Renal pelvis (tissue), 4 donors: ENCODE data around the gene ZFYVE28. TPM values are rescaled to one million over a fixed set of nuclear protein-coding genes. Genes with fewer than 3 reads are reported as not detected.

ENCODE experiments used
- DNase-seq: peaks from one replicate; pipeline ENCODE4 v3.0.0-alpha.2; 2013
- polyA plus RNA-seq, 3 donors: library from polyadenylated mRNA; unstranded; fragments of 120-200 nt; gene quantifications; one replicate each; pipeline ENCODE4 v1.2.1, GENCODE V29; 2013; ENCODE audit not compliant: insufficient read length in 3 of 3

The ZFYVE28 gene
- polyA plus RNA-seq, 3 donors, result 1.7 to 3.7 (median 3.2) TPM

DNA sequence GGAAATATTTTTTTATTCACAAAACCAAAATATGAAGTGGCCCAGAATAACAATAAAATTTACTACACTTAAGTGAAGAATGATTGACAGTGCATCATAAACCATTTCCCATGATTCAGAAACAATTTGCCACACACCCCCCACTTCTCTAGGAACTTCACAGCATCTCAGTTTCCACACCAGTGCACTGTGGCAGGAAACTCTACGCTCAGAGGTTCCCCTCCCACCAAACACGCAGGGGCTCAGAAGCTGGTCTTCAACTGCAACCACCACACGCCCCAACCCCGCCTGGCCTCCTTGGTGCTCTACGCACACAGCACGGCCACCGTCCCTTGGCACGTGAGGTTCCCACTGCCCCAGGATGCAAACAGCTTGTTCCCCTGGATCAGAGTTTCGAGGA, 63.7 kb downstream of the ZFYVE28 start:
- no peak for DNase-seq

DNA sequence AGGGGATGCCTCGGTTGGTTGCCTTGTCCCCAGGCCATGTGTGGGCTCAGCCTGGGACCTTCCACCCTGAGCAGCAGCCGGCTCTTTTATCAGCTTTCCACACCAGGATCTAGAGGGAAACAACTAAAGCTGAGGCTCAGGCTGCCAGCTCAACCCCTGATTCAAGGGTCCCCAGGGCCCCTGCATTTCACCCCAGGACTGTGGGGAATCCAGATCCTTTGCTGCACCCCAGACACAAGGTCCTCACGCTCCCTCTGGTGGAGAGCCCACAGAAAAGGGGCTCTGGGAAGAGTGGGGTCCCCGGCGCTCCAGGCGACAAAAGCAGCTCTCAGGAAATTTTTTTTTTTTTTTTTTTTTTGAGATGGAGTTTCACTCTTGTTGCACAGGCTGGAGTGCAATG, 64.3 kb downstream of the ZFYVE28 start:
- DNase-seq, result no peak

DNA sequence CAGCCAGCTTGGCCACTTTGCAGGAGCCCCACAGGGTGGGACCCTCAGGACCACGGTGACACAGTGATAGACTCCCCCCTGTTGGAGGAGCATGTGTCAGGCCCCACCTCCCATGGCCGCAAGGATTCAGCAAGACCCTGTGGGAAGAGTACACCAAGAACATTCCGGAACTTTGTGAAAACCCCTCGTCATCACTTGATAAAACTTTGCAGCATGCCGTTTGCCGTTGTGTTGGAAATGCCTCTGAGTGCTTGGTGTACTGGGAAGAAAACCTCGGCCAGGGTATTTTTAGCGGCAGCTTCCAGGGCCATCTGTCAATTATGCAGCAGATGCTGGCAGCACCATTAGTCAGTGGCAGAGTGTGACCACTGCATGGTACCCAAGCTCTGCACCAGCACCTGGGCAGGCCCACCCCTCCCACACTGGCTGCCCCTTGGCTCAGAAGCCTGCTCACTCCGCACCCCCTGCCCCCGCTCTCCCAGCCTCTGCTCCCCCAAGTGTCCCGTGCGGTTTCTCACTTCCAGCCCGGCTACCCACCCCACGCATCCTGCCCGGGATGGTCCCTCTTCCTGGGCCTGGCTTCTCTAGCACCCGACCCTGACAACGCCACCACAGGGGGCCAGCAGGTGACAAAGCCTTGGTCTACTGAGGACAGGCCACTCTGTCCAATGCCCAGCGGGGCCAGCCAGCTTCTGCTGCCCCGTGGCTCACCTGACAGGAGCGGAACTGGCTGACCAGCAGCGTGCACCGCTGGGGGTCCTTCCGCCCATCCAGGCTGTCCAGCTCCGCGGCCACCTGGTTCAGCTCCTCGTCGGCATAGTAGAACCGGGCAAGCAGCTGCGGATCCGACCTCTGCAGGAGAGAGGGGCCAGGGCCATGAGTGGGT, 65.0 kb downstream of the ZFYVE28 start:
- no peak for DNase-seq

DNA sequence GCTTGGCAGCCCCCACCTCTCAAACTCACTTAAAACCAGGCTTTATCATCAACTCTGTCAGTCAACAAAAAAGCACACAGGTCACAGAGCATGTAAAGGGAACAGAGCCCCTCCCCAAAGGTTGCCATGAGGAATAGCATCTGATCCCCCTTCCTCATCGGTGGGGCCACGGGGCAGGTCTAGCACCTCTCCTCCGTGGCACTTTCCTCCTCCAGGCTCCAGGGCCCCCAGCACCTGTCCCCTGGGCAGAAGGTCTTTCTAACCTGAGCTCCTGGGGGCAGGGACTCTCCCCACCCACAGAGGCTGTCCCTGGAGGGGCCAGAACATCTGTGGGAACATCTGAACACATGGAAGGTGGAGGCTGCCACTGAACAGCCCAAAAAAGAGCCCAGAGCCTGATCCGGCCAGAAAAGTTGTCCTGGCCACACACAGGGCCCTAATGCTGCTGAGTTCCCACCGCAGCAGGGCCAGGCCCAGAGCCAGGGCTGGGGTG, 65.7 kb downstream of the ZFYVE28 start:
- DNase-seq, result no peak

DNA sequence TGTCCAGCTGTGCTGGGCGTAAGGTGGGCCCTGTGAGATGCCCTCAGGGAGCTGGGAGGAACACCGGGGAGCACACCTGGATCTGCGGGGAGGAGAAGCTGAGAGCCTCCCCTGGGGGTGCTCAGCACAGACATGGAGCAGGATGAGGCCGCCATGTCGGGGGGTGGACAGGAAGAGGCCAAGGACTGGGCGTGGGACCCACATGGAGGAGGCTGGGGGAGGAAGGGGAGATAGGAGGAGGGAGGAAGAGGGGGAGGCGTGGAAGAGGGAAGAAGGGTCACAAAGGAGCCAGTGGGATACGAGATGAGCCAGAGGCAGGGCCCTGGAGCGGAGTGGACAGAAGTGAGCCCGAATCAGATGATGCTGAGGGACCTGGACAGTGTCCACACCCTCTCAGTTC, 66.3 kb downstream of the ZFYVE28 start:
- DNase-seq, result no peak

DNA sequence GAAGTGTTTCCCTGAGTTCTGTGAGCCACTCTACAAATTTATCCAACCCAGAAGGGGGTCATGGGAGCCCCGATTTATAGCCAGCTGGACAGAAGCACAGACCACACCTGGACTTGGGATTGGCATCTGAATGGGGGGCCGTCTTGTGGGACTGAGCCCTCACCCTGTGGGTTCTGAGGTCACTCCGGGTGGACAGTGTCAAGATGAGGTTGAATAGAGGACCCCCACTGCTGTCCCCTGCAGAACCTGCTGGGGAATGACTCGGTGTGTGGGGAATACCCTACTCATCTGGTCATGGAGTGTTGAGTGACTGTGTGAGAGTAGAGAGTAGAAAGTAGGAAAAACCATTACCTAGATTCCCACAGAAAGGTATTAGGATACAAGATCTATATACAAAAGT, 67.5 kb downstream of the ZFYVE28 start:
- no peak for DNase-seq

DNA sequence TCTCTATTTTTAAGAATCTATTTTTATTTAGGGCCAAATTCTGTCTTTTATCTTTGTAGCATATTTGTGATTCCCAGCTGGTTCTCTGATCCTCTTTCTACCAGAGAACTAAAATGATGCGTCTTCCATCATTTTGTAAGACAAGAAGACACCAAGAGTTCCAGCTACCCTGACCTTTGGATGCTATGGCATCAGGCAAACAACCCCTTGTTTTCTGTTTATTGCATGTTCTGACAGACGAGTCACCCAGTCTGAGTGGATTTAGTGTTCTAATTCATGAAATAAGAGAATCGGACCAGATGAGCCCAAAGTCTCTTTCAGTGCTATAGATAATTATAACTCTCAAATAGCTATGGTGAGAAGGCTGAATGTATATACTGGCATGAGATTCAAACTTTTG, 69.7 kb downstream of the ZFYVE28 start:
- no peak for DNase-seq

DNA sequence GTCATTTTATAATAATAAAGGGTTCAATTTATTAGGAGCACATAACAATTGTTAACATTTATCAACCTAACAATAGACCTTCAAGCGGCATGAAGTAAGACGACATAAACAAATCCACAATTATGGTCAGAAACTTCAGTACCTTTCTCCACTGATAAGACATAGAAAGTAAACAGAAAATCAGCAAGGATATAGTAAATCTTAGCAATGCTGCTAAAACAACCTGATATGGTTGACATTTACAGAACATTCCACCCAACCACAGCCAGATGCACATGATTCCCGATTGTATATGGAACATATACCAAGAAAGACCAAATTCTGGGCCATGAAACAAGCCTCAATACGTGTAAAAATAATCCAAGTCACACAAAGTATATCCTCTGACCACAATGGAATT, 71.3 kb downstream of the ZFYVE28 start:
- DNase-seq, result no peak

DNA sequence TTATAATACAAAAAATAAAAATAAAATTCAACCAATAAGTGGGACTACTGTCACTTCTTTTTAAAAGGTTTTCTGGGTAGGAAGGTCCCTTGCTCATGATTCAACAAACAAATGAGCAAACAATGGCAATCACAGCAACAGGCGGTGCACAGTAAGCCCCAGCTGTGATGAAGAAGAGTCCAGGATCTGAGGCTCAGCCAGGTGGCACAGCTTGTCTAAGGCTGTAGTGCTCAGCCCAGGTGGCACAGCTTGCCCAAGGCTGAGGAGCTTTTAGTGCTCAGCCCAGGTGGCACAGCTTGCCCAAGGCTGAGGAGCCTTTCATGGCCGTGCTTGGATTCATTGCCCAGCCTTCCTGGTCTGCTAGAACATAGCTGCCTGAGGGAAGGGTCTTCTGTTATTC, 75.0 kb downstream of the ZFYVE28 start:
- DNase-seq, result no peak

DNA sequence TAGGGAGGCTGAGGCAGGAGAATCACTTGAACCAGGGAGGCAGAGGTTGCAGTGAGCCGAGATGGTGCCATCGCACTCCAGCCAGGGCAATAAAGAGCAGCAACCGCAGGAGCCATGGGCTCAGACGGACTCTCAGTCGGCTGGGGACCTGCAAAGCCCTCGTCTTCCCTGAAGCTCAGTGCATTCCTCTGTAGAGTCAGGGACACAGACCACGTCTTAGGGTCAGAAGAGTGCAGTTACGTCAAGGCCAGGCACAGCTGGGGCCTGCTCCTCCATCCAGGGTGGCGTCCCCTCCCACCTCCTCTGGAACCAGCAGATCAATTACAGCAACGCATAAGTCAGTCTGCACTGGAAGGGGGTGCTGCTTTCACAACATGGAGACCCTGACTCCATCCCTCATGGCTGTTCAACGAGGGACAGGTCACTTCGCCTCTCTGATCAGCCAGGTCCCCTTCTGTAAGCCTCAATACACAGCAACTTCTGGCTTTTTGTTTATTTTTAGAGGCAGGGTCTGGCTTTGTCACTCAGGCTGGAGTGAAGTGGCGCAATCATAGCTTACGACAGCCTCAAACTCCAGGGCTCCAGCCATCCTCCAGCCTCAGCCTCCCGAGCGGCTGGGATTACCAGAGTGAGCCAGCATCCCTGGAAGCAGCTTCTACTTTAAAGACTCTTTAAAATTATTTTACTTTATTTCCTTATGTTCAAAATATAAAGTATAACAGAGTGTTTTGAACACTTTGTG, 76.4 kb downstream of the ZFYVE28 start:
- no peak for DNase-seq

DNA sequence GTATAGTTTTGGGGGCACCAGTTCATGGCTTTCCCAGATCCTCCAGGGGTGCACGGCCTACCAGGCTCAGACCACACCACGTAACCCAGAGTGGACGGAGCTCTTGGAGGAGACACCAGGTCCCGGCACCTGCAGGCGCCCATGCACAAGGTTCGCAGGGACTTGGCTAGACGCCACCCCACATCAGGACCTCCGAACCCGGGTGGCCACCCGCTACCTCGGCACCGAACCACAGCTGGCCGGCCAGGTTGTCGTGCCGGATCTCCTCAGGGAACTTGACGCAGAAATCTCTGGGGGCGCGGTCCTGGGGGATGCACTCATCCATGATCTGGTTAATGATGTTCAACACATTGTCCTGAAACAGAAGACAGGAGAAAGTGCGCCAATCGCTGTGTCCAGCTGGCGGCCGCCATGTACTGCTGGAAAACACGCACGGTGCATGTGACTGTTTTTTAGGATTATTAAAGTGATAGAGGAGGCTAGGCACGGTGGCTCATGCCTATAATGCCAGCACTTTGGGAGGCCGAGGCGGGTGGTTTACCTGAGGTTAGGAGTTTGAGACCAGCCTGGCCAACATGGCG, 77.1 kb downstream of the ZFYVE28 start:
- DNase-seq, result no peak

DNA sequence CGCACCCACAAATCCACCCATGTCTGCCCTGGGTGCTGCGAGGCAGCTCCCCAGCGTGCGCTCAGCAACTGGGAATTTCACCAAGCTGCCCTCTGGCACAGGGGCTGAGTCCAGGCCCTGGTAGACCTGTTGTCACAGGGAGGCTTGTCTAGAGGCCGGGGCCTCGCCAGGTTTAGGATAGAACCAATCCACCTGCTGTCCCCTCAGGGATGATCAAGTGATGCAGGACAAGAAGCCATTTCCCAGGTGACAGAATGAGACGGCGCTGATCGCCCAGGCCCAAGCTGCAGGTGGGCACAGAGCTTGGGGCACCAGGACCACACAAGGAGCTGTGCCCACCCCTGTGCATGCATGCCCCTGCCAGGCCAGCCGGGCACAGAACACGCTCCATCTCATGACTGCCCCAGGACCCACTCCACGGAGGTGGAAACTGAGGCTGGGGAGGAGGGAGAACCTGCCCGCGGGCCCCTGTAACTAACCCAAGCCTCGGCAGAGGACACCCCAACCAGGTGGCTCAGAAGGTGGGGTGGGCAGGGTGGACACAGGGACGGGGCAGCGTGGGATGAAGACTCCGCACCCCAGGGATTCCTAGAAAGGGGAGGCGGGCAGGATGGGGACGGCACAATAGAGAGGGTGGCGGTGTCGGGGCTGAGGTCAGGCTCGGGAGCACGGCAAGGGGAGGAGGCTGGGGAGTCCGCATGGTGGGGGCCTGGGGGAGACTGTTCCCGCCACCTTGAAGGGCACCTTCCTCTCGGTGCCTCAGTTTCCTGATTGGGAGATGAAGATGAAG, 78.0 kb downstream of the ZFYVE28 start:
- no peak for DNase-seq

DNA sequence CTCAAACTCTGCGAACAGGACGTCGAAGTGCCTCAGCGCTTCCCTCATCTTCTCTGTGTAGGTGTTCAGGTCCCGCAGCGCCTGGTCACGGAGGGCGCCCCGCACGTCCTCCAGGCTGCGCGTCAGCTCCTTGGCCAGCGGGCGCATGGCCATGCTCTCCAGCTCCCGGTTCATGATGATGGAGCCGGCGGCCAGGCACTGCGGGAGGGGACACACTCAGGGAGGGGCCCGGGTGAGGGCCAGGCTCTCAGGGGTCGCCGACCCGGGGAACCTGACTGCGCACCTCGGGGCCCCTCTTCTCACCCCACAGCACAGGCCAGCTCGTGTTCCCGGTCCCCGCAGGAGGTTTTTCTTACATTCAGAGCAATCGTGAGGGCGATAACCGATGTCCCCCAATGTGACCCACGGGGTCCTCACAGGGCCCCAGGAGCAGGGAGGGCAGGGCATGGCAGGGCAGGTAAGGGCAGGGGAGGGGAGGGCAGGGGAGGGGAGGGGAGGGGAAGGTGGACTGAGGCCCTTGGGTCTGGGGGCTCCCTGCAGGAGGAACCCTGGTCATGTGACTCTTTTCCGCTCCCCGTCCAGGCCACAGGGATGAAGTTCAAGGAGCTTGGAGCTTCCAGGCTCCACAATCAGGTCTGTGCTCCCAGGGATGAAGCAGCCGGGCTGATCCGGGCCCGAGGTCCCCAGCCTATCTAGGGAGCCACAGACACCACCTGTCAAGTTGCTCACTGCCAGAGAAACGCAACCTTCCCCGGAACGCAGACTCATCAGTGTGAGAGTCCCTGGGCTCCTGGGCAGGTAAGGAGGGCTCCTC, 78.8 kb downstream of the ZFYVE28 start:
- no peak for DNase-seq

DNA sequence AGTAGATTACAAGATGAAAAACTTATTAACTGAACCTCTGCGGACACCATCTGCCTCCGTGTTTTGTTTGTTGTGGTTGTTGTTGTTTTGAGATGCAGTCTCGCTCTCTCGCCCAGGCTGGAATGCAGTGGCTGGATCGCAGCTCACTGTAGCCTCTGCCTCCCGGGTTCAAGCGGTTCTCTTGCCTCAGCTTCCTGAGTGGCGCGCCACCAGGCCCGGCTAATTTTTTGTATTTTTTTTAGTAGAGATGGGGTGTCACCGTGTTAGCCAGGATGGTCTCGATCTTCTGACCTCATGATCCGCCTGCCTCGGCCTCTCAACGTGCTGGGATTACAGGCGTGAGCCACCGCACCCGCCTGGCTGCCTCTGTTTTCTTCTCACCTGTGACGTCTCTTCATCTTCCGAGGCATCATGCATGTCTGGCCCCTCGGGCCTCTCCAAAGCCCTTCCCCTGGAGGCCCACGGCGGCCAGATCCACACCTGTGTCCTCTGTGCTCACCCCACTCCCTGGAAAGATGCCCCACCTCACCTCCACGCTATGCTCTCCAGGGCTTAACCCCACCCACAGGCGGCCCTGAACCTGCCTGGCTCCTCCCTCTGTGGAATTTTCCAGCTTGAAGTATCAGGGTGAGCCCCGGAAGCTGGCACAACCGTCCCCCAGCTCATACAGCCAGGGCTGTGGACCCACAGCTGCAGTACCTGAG, 79.5 kb downstream of the ZFYVE28 start:
- no peak for DNase-seq

DNA sequence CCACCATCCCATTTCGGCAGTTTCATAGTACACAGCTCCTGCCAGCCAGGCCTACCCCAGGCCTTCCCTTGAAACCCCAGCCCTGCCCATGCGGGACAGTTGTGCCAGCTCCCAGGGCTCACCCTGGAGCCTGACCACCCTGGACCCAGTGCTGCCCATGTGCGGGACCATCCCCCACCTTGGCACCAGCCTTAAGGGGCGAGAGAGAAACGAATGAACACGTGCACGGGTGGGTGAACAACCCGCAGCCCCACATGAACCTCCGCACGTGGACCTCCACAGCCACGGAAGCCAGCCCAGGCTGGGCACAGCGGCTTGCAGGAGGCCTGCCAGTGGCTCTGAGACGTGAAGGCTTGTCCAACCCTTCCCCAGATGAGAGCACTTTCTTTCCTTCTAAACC, 80.5 kb downstream of the ZFYVE28 start:
- DNase-seq, result no peak

DNA sequence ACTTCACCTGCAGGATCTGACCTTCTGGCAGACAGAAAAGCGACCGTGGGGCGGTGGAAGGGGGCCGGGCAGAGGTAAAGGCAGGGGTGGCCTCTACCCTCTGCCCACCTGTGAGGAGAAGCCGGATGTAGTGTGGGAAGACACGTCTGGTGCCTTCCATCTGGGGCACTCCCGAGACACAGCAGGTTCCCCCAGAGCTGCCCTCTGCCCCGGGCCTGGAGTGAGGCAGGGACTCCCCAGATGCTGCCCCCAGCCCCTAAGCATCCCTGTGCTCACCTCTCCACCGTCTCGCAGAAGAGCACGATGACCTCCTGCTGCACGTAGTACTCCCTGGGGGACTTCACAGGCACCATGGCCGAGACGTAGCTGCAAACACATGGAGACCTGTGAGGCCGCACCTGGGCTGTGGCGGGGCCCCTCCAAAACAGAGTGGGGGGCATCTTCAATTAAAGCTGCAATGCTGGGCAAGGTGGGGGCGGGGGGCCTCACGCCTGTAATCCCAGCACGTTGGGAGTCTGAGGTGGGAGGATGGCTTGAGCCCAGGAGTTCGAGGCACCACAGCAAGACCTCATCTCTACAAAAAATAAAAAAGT, 81.2 kb downstream of the ZFYVE28 start:
- DNase-seq, result no peak

DNA sequence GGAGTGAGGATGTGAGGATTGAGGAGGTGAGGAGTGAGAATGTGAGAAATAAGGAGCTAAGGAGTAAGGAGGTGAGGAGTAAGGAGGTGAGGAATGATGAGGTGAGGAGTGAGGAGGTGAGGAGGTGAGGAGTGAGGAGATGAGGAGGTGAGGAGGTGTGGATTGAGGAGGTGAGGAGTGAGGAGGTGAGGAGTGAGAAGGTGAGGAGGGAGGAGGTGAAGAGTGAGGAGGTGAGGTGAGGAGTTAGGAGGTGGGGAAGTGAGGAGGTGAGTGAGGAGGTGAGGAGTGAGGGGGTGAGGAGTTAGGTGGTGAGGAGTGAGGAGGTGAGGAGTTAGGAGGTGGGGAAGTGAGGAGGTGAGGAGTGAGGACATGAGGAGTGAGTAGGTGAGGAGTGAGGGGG, 81.8 kb downstream of the ZFYVE28 start:
- no peak for DNase-seq

DNA sequence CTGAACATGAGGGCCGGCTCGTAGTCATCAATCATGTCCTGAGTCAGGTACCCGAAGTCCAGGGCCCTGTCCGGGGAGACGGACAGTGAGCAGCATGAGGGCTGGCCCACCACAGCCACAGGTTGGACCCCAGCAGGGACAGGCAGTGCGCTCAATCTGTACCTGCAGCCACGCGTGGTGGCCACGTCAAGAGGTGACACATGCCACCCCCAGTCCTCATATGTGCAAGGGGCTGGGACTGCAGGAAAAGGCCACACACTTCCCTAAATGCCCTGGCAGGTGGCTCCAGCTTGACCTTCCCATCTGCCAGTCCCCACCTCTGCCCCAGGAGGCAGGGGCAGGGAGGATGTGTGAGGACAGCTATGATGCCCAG, 82.7 kb downstream of the ZFYVE28 start:
- no peak for DNase-seq

DNA sequence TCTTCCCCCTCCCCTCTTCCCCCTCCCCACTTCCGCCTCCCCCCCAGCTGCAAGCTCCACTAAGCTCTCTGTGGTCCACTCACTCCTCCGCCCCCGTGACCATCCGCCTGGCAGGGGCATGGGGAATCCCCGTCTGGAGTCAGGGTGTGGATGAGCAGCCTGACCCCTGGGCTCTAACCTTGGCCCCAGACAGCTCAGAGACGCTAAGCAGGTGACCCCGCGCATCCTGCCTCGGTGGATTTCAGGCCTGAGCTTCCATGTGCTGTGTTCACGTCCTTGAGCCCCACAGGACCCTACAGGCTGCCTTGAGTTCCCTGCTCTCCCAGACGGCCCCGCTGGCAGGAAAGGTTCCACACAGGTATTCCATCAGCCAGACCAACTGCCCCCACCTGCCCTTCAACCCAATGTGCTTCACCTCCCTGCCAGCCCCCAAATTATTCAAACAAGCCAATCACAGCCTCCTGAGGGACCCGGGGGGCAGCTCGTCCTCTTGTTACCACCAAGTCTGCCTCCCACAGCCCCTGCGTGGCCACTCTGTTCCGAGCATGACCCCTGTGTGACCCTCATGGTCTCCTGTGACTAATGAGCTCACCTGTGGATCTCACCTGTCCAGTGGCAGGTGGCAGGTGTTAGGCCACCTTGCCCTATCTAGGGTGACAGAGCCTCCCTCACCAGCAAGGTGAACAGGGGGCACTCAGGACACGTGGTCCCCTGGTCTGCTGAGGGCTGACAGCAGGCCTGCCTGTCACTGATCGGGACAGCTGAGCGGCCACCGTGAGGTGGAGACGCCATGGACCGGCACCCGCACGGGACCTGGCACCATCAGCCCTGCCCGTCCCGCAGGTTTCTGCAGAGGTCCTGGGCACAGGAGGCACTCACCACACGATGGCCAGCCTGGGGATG, 83.4 kb downstream of the ZFYVE28 start:
- DNase-seq, result no peak
